GM21423 (cell line): Measurements from ENCODE around the gene DYNLL1.
A peak's percentile ranks its signal among the peaks of the same experiment; 100 is the strongest.
"Not testable (repeated sequence)": the region's sequence is repeated elsewhere in the genome, so short reads cannot be mapped to it uniquely, and the experiment has no call there.

ENCODE experiments used
- ATAC-seq: cut with Tn5 transposase; IDR thresholded peaks from one replicate; pipeline ENCODE4 v1.9.1; 2021; ENCODE audit warnings: mild to moderate bottlenecking, moderate library complexity; ENCODE audit not compliant: unreplicated experiment

Gene DYNLL1

DNA sequence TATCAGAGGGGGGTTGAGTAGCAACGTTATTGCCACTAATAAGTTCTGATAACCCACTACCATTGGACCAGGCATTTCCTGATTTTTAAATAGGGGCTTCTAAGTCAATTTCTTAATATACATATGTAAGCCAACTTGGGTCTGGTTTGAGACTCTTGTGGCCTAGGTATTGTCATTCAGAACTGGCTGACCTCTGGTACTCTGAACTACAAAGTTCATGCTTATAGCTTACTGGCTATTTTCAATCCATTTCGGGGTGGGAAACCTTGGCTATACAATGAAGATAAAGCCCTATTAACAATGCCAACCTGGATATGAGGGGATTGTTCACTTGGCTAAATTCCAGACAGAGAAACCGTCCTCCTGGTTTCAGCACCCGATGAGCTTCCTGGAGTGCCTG is 8.7 kb downstream of the DYNLL1 start:
- ATAC-seq: no peak

DNA sequence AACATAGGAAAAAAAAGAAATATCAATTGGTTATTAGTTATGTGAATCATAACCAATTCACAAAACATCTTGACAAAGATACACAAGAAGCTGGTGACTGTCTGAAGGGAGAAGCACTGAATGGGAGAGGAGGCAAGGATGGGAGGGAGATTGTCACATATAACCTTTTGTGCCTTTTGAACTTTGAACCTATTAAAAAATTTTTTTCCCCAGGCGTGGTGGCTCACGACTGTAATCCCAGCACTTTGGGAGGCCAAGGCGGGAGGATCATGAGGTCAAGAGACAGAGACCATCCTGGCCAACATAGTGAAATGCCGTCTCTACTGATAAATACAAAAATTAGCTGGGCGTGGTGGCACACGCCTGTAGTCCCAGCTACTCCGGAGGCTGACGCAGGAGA is 12.6 kb downstream of the DYNLL1 start:
- ATAC-seq: no peak

DNA sequence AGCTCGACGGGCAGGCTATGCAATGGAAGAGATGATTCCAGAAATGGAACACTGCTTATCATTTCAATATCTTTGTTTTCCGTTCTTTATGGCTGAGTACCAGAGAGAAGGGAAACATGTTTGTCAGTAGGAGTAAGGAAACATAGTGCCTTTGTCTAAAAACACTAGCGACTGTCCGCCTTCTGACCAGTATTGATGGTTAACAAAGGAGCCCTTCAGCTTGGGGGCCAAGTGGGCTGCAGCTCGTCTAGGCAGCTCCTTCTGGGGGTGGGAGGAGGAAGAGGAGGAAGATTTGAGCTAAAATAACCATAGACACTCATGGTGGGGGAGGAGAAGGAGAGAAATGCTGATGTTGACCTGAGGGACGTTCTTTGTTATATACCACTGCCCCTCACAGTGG is 18.1 kb downstream of the DYNLL1 start:
- no peak for ATAC-seq

DNA sequence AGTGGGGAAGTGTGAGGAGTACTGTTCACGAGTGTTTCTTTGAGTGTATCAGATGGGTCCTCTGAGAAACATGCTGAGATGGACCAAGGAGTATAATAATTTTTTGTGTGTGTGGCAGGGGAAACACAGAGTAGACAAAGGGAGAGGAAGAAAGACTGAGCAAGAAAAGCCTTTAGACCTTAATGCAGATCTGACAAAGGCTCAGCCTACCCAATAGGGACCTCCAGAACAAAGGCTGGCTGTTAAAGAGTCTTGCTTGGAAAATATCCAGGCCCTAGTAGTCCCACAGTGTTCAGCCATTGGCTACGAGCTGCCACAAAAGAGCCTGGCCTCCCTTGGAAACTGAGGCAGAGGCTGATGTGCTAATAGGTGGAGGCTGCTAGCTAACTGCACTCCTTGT is 19.6 kb downstream of the DYNLL1 start:
- ATAC-seq: no peak

DNA sequence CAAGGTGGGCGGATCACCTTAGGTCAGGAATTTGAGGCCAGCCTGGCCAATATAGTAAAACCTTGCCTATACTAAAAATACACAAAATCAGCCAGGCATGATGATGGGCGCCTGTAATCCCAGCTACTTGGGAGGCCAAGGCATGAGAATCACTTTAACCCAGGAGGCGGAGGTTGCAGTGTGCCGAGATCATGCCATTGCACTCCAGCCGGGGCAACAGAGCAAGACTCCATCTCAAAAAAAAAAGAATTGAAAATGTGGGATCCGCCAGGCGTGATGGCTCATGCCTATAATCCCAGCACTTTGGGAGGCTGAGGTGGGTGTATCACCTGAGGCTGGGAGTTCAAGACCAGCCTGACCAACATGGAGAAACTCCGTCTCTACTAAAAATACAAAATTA is 23.4 kb downstream of the DYNLL1 start:
- ATAC-seq: not testable (repeated sequence)

DNA sequence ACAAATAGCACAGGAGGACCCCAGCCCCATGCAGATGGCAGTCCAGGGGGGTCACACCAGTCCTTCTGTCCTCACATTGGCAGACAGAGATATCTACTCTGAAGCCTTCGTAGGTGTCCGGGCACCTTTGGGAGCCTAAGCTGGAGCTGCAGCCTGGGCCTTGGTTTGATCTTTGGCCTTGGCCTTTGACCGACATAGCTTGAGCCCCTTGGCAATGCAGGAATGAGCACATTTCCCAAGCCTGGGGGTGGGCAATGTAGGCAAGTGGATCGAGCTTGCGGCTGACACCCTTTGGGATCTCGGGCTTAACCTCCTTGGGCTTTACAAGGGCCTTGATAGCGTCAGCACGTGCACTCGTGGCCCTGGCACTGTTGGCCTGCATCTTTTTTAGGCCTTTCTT is 26.7 kb downstream of the DYNLL1 start:
- ATAC-seq: no peak

DNA sequence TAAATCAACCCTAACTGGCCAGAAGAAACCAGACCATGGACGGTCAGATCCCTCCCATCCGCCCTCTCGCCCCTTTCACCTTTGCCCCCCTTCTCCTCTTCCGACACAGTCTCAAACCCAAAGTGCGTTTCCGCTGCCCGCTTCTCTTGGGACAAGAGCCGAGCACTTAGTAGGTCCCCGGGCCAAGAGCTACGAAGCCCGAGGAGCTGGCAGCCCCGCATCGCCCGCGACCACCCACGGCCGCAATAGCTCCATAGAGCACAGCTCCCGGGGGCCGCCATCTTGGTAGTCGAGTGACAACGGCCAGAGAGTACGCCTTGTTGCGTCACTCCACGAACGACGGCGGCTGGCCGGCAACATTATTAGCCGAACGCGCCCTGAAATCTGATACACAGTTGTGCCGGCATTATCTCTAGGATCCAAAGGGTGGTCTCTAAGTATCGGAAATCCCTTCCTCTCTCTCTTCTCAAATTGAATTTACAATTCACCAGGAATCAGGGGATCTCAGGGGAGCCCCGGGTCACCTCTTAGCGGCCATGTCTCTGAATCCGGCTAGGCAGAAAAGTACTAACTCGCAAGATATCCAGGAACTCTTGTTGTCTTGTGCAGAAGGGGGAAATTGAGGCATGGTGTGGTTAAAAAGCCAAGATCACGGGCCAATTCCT is 33.1 kb downstream of the DYNLL1 start, which contains the start of gene COQ5:
COQ5 (minus strand) TSS at position 298 of the 665 bp plus-strand sequence; CDS start at position 281, 17 bp downstream.
- ATAC-seq: peak; percentile 79

DNA sequence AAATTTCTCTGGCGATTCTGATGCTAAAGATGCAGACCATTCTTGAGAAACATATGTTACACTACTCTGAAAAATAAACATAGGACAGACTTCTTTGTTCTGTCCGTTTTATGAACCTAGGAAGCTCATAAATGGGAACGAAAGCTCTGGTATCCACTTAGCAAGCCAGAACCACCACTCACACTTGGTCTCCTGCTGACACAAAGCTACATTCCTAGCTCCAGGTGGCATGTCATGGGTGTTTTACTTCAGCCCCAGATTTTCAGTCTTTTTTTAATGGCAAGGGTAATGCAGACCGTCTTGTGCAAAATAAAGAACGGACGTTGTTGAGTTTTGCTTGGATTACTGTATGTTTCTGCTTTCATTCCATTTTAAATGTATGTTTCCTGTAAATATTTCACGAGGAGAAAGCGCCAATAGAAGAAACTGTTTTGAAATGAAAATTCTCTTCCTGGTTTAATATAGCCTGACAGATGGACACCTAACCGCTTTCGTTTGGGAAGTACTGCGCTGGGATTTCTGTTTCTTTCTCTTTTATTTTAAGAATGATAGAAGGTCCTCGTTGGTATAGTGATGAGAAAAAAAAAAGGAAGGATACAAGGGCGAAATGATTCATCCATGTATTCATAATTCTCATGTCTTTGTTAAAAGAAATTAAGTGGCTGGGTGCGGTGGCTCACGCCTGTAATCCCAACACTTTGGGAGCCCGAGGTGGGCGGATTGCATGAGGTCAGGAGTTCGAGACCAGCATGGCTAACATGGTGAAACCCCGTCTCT is 33.9 kb downstream of the DYNLL1 start:
- no peak for ATAC-seq

DNA sequence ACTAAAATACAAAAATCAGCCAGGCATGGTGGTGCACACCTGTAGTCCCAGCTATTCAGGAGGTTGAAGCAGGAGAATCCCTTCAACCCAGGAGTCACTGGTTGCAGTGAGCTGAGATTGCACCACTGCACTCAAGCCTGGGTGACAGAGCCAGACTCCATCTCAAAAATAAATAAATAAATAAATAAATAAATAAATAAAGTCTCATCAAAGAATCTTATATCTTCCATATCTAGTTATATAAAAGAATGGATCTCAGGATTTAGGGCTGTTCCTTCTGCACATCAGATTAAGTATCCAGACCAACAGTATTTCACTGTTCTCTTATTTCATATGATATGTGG is 34.5 kb downstream of the DYNLL1 start:
- ATAC-seq: not testable (repeated sequence)

DNA sequence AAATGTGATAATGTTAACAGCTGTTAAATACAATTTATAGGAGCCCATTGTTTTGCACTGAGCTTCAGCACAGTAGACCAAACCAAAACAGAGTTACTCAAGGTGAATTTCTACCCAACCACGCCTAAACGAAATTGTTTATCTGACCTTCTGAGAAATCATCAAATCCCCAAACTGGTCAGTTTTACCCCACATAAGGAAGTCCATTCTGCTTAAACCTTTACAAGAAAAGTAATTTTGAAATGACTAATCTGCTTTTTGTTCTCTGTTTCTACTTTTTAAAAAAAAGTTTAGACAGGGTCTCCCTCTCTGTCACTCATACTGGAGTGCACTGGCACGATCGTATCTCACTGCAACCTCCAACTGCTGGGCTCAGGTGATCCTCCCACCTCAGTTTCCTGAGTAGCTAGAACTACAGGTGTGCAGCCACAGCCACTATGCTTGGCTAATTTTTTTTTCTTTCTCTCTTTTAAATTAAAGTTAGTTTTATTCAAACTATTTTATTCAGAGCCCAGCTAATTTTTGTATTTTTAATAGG is 36.9 kb downstream of the DYNLL1 start:
- ATAC-seq: no peak

DNA sequence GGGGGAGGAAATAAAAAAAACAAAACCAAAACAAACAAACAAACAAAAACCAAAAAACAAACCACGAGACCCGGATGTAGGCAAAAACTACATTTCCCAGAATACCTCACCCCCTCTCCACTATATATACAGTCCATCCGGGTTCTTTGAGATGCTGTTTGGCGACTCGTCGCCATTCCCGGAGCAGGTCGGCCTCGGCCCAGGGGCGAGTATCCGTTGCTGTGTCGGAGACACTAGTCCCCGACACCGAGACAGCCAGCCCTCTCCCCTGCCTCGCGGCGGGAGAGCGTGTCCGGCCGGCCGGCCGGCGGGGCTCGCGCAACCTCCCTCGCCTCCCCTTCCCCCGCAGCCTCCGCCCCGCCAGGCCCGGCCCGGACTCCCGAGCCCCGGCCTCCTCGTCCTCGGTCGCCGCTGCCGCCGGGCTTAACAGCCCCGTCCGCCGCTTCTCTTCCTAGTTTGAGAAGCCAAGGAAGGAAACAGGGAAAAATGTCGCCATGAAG is 38.3 kb downstream of the DYNLL1 start, which contains the start of gene RNF10:
RNF10 (plus strand) TSS at position 154 of the 500 bp plus-strand sequence. CDS start 456 bp downstream, outside the sequence.
- peak; percentile 62 for ATAC-seq

DNA sequence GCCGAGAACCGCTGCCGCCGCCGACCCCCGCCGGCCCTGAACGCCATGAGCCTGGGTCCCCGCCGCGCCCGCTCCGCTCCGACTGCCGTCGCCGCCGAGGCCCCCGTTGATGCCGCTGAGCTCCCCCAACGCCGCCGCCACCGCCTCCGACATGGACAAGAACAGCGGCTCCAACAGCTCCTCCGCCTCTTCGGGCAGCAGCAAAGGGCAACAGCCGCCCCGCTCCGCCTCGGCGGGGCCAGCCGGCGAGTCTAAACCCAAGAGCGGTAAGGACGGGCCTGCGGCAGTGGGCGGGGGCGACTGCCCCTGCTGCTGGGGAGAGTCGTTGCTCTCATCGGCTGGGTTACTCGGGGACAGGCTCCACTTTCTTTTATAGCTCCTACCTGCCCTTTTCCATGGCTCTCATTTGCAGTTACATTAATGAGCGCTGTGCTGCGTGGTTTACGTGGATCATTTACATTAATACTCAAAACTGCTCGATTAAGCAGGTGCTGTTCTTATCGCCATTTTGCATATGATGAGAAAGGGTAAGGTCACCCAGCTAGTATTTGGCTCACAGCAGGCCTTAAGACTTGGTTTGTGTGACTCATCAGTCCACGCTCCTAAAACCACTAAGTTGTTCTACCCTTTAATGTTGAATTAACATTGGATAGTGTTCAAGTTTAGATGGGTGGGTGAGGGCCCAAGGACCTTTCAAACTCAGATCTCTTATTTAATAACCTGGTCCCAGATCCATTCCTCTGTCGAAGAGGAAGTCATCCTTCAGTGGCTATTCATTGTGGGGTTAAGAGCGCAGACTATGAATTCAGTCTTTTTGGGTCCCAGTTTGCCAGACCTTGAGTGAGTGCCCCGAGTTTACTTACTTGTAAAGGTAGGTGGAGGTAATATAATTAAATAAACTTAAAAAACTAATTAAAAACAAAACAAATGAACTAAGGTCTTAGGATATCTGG is 39.1 kb downstream of the DYNLL1 start:
- ATAC-seq: peak; percentile 33

DNA sequence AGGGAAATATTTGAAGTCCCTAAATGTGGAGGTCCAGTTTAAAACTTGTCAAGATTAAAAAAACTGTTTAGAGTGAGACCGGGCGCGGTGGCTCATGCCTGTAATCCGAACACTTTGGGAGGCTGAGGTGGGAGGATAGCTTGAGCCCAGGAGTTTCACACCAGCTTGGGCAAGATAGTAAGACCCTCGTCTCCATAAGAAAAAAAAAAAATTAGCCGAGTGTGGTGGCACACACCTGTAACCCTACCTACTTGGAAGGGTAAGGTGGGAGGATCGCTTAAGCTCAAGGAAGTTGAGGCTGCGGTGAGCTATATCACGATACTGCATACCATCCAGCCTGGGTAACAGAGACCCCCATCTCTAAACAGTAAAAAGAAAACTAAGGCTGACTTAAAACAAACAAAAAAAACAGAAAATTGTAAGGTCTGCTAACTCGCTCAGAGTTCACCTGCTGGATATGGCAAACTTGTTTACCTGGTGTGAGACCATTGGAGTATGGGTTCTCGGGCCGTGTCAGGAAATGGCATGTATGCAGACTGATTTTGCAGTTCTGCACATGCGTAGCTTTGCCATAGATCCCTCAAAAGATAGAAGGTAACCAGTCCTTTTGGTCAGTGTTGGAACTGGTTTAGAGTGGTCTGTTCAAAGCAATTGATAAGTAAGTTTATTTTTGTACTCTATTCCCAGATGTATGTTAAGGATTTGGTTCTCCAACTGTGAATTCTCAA is 40.3 kb downstream of the DYNLL1 start:
- no peak for ATAC-seq

DNA sequence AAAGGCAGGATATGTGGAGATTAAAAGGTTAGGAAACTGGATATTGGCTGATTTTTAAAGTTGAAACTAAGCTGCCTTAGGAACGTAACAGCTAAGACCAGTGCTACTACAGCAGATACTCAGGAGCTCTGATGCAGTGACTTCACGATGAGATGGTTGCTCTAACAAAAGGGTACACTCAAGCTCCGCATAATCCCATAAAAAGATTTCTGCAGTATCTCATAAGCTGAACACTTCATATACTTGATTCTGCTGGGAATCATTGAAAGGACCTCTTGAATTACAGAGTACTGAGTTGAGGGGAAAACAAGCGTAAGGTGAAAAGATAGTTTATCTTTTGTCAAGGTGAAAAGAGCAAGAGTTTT is 41.9 kb downstream of the DYNLL1 start:
- no peak for ATAC-seq

DNA sequence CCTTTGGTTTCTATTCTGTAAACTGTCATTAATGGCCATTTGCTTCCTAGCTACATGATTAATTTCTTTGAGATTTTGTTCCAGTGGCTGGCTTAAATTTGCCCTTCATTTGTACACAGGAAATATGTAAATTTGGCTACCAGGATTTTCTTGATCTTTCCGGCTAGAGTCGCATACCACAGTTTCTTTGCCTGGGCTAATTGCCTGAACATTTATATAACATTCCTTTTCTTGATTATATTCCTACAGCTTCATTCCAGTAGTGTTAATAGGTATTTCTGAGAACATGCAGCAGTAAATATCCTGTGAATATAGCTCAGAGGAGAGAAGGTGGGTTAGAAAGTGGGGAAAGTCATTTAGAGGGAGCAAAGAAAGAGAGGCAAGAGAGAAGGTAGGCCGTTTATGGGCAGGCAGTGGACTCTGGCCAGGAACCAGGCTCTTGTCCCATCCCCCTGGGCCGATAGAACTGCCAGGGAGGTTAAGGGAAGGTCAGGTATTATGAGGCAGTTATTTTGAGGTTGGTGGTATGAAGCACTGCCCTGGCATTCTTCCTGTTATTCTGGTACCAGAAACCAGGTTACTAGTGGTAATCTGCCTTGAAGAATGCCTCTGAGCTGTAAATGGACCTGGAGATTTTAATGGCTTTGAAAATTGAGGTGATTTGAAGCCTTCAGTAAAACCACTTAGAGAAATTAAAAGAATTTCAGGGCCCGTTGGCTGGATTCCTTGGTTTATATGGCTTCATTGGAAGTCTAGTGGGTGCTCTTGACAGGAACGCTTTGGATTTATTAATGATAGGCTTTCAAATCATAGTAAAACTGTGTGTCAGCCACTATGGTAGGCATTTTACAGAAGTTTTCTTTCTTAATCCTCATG is 42.6 kb downstream of the DYNLL1 start:
- ATAC-seq: no peak

DNA sequence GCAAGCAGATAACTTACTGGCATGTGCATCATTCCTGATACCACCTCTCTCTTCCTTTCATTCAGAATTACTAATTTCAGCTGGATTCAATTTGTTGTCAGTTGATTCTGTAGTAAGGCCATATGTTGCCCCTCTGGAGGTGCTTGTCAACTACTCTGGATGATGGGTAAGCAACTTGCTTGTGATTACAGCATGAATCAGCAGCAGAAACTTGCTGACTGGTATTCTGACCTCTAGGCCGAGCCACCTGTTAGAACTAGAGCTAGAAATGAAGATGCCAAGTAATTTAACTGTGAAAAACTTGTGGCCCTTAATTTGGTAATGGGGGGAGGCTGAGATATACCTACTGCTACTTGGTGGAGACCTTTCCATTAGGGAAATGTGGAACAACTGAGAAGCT is 43.4 kb downstream of the DYNLL1 start:
- no peak for ATAC-seq

DNA sequence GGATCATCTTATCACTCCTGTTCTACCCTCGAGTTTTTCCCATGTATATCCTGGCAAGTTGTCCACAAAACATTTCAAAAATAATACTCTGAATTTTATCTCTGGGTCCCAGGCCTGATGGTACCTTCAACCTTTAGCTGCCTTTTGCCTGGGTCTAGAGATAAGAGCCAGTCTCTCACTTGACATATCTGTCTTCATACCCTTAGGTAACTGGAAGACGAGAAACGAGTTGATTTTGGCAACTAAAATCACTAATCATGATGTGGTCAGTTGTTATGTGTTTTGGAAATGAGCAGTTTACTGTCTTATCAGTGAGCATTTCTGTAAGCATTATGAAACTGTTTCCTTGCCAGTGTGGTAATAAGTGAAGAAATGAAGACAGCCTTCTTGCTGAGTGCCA is 44.5 kb downstream of the DYNLL1 start:
- no peak for ATAC-seq

DNA sequence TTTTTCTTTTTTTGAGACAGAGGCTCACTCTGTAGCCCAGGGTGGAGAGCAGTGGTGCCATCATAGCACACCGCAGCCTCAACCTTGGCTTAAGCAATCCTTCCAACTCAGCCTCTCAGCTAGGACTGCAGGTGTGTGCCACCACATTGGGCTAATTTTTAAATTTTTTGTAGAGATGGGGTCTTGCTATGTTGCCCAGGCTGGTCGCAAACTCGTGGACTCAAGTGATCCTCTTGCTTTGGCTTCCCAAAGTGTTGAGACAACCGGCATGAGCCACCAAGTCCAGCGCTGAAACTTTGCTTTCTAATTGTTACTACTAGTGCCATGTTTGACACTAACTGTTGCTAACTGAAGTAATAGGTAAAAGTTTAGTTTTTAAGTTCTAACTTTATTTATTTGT is 46.3 kb downstream of the DYNLL1 start:
- no peak for ATAC-seq

DNA sequence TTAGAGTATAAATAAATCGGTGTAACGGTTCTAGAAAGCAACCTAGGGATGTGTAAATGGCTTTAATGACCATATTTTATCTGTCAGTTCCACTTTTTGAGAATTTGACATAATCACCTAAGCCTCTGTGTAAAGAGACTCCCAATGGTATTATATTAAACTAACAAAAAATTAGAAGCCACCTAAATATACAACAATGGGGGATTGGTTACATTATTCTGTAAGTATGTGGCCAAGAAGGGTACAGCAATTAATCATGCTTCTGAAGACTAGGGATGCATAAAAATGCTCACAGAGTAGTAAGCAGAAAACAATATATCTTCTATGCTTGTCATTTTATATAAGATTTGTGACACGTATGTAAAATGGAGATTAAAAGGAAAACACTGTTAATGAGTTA is 48.8 kb downstream of the DYNLL1 start:
- no peak for ATAC-seq
